NCI-H146 treated with DMSO at 0.1 percent for 48 hours (cell line): ENCODE data around the gene CIRBP.

Source experiments
- DNase-seq: peaks from one replicate; lab custom pipeline; 2025; ENCODE audit not compliant: unreplicated experiment; lab: John Stamatoyannopoulos, UW

The CIRBP gene

DNA sequence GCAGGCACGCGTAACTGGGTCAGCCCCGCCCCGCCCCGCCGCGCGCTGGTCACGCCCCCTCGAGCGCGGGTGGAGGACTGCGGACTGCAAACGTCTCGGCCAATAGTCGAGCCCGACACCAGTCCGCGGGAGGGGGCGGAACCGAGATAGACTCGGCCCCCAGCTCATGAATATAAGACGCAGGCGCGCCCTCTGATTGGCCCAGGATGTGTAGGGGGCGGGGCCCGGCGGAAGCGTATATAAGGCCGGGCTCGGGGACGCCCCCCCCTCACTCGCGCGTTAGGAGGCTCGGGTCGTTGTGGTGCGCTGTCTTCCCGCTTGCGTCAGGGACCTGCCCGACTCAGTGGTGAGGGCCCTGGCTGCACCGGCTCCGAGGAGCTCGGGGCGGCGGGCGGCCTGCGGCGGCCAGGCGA, at the start of gene CIRBP:
Gene CIRBP, plus strand, starts transcription at position 268 of the 413 bp plus-strand sequence. CDS start 1,602 bp downstream, outside the sequence.
- DNase-seq = peak; percentile 84

DNA sequence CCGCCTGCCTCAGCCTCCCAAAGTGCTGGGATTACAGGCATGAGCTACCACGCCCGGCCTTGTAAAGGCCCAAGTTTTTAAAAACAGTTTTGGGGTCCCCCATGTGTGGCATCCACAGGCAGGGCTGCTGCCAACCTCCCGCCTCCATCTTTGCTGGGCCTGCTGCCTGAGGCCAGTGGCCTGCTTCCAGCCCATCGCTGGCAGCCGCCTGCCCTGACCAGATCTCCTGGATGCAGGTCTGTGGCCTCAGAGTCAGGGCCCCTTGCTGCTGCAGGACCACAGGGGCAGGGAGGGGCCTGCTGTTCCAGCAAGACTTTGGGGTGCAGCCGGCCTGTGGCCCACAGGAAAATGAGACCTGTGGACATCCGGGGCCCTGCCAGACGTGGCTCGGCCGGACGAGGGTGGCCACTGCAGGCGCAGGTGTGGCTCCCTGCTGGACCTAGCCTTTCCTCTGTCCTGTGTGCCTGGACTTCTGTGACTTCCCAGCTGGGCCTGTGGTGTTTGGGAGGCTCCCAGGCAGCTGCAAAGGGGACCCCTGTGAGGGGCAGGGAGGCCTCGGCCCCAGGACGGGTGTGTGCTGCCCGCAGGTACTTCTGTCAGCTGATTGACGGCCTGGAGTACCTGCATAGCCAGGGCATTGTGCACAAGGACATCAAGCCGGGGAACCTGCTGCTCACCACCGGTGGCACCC, 49.2 kb upstream of the CIRBP start:
- DNase-seq = no peak

DNA sequence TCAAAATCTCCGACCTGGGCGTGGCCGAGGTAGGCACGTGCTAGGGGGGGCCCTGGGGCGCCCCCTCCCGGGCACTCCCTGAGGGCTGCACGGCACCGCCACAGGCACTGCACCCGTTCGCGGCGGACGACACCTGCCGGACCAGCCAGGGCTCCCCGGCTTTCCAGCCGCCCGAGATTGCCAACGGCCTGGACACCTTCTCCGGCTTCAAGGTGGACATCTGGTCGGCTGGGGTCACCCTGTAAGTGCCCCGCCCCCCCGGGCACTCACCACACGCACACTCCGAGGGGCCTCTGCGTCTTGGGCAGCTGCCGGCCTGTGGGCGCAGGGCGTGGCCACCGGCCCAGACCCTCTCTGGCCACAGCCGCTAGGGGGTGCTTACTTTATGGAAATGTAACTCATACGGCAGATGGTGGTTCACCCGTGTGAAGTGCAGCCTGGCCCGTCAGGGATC, 48.6 kb upstream of the CIRBP start:
- DNase-seq = no peak

DNA sequence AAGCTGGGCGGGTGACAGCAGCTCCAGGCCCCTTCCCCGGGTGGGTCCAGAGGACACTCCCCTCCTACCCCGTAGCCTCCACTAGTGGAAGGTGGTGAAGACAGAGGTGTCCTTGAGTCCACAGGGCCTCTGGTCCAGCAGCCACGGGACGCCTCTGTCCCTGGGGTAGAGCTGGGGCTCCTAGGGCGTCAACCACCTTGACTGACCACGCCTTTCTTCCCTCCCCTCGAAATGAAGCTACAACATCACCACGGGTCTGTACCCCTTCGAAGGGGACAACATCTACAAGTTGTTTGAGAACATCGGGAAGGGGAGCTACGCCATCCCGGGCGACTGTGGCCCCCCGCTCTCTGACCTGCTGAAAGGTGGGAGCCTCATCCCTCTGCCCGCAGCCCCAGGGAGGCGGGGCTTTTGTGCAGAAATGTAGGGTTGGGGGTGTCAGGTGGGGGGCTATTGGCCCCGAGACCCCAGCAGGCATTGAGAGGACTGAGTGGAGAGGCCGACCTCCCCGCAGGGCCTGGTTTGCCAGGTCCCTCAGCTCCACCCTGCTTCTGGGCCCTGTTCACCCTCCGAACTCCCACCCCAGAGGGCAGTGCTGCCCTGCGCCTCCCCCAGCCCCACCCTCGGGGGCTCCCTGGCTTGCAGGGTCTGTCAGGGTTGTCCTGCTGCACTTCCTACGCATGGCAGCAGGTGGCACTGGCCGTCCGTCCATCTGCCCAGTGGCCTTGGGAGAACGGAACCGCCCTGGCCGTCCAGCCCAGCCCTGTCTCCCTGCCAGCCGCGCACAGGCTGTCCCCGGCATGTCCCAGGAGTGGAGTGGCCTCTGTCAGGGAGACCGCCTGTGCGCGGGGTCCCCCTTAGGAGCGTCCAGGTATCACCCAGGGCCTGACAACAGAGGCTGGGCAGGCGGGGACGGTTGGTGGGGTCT, 47.9 kb upstream of the CIRBP start:
- no peak for DNase-seq

- DNase-seq = no peak
These were observed 47.3 kb upstream of the CIRBP start for GRCh38 chr19:1221904-1222255.

DNA sequence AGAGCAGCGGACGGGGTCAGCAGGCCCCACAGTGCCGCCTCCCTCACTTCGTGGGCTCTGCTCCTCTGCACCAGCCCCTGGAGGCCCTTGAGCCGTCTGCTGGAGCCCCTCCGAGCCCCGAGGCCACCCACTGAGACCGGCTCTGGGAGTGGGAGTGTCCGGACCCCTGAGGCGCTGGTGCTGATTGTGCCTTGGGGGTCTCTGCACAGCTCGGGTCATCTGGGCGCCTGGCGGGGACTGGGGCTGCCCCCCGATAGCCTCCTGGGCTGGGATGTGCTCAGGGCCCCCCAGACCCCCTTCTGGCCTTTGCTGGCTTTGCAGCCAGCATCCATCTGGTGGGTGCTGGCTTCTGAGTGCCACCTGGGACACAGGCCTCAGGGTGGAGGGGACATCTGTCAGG, 46.7 kb upstream of the CIRBP start:
- no peak for DNase-seq

- DNase-seq = no peak
These were observed 45.9 kb upstream of the CIRBP start for GRCh38 chr19:1223018-1223855.

DNA sequence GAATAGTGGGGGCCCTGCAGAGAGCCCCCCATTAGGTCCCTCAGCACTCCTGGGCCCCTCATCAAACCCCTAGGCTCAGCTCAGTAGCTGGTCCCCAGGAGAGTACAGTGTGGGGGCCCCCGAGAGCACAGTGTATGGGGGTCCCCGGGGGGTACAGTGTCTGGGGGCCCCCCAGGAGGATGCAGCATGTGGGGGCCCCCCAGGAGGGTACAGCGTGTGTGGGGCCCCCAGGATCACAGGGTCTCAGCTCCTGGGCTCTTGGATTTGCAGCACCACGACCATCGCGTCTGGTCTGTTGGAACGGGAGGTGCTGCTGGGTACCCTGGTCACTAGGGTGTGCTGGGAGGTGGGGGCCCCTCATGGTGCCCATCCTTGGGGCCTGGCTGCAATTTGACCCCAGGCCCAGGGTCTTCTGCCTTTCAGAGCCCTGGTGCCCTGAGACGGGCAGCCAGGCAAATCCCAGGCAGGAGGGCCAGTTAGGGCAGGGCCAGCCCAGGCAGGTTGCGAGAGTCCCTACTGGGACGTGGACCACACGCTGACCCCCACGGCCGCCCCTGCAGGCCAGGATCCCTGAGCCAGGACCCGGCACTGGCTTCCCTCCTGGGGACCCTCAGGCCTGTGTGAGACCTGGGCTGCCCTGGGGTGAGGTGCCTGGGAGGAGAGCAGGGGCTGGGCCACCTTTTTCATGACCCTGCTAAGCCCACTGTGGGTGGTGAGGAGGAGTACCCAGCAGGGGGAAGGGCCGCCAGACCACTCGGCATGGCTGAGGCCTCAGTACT, 44.9 kb upstream of the CIRBP start:
- DNase-seq = no peak

DNA sequence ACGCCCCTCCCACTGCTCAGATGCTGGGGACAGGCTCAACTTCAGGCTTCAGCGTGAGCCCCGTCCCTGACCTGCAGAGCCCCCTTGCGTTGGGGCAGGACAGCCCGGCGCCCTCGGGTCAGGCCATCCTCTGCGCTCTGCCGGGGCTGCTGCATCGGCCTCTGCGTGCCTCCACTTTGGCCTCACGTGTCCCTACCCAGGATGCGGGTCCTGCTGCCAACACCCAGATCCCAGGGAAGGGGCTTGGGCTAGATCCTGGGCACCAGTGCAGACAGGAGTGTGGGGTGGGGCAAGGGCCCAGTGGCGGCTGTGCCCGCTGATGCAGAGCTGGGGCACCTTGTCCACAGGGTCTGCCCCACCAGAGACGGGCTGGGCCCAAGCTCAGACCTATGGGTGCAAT, 44.3 kb upstream of the CIRBP start:
- DNase-seq = no peak

DNA sequence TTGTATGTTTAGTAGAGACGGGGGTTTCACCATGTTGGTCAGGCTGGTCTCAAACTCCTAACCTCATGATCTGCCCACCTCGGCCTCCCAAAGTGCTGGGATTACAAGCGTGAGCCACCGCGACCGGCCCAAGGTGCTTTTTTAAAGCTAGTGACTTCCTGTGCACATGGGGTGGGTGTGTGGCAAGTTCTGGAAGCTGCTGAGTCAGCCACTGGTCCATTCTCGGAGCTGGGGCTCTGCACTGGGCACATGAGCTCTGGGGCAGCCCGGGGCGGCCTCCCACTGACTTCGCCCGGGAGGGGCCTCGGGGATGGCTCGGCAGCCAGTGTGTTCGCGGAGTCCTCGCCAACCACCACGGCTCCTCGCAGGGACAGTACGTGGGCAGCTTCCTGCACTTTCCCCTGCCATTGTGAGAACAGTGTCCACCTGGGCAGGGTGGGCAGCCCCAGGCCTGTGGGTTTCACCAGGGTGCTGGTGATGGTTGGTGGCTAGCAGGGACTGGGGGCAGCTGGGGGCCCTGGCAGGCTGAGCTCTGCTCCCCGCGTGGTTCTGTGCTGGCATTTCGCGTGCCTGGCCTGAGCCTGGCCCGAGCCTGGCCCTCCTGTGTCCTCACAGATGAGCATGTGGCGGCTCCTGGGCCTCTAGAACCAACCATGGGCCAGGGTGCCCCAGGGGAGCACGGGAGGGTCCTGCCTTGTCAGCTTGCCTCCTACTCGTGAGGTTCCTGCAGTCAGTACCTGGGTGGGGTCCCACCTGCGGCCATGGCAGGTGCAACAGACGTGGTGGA, 43.5 kb upstream of the CIRBP start:
- no peak for DNase-seq

DNA sequence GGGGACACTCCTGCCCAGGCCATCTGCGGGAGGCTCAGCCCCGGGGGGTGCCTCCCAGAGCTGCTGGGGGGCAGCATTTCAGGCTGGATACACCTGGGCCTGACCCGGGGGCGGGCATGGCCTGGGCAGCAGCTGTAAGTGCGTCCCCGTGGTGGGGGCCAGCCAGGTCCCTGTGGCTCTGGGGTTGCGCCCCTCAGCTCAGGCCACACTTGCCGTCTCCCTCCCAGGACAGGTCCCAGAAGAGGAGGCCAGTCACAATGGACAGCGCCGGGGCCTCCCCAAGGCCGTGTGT, 43.0 kb upstream of the CIRBP start:
- no peak for DNase-seq

GRCh38 chr19:1226522-1227303, 42.4 kb upstream of the CIRBP start:
- DNase-seq = no peak

DNA sequence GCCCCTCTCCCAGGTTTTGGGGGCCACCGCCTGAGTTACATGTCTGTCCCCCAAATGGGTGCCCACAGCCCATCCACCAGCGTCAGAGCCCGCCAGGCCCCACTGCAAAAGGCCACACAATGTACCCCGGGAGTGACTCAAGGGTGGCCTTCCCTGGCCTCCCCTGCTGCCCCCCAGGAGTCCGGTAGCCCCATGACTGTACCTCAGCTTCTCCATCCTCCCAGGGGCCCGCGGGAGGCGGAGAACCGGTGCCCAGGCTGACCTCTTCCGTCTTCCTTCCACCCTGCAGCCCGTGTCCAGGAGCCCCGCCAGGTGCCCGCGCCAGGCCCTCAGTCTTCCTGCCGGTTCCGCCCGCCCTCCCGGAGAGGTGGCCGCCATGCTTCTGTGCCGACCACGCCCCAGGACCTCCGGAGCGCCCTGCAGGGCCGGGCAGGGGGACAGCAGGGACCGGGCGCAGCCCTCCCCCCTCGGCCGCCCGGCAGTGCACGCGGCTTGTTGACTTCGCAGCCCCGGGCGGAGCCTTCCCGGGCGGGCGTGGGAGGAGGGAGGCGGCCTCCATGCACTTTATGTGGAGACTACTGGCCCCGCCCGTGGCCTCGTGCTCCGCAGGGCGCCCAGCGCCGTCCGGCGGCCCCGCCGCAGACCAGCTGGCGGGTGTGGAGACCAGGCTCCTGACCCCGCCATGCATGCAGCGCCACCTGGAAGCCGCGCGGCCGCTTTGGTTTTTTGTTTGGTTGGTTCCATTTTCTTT, 41.7 kb upstream of the CIRBP start:
- DNase-seq = no peak

GRCh38 chr19:1228161-1228957, 40.8 kb upstream of the CIRBP start:
- no peak for DNase-seq

DNA sequence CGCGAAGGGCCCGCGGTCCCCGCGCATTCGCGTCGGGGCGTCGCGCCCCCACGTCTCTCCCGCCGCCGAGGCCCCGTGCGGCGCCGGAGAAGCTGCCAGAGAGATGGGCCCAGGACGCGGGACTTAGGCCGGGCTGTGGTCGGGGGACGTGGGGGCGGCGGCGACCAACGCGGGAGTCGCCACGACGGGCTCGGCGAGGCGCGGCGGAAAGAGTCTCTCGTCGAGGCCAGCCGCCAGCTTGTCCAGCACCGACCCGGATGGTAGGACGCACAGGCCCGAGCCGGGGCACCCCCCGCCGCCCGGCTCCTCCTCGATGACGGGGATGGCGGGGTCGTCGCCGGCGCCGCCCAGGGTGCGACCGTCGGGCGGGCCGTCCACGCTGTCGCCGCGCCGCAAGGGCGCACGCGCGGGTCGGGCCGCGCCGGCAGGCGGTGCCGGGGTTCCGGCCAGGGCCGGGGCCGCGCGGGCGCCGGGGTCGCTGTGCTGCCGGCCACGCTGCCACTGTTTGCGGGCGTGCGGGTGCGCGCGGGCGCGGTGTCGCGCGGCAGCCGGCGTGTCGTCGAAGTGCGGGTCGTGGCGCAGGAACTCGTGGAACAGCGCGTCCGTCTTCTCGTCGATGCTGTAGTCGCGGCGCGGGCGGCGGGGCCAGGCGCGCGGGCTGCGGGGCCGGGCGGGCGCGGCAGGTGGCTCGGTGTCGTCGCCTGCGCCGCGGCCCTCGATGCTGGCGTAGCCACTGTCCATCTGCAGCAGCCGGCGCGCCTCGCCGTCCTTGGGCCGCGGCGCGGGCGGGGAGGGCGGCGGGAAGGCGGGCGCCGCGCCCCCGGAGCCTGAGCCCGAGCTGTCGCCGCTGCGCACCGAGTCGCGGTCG, 39.8 kb upstream of the CIRBP start:
- no peak for DNase-seq

- no peak for DNase-seq
These were observed 39.0 kb upstream of the CIRBP start for GRCh38 chr19:1229924-1230782.
